H1 (cell line): ENCODE data around the gene CPSF4. TPM values are rescaled to one million over a fixed set of nuclear protein-coding genes. Genes with fewer than 3 reads are reported as not detected.

Experiments
- BACH1 ChIP-seq: IDR thresholded peaks from 2 replicates; pipeline ENCODE4 v1.6.1; 2012; ENCODE audit warnings: low read length, improper control_type of control experiment
- BRCA1 ChIP-seq: IDR thresholded peaks from 2 replicates; pipeline ENCODE4 v1.6.1; 2012; ENCODE audit warnings: low read depth, low read length, improper control_type of control experiment
- CBX8 ChIP-seq: fragments of 300-800, 300-1000 bp; sonication (generic); IDR thresholded peaks from 2 replicates; pipeline ENCODE4 v1.7.1; 2016; ENCODE audit warnings: low read depth, low read length, borderline replicate concordance
- CHD2 ChIP-seq: IDR thresholded peaks from 2 replicates; pipeline ENCODE4 v1.6.1; 2012; ENCODE audit warnings: low read length, improper control_type of control experiment
- HDAC2 ChIP-seq, 2 experiments: fragments of 300-600 bp in 1 of 2; sonication (generic) in 1 of 2; IDR thresholded peaks; 2 replicates each; pipeline ENCODE4 v1.6.1; 2011 to 2012; ENCODE audit warnings: low read depth in 2 of 2, low read length in 2 of 2, mild to moderate bottlenecking in 2 of 2, moderate library complexity in 2 of 2, borderline replicate concordance in 1 of 2, inconsistent platforms in 1 of 2
- JUN ChIP-seq: IDR thresholded peaks from 2 replicates; pipeline ENCODE4 v1.6.1; 2011; ENCODE audit warnings: low read depth, mild to moderate bottlenecking, improper control_type of control experiment, low read length
- JUND ChIP-seq: IDR thresholded peaks from 2 replicates; pipeline ENCODE4 v1.6.1; 2011; ENCODE audit warnings: mild to moderate bottlenecking, improper control_type of control experiment, low read length
- KDM5A ChIP-seq: fragments of 200-600 bp; IDR thresholded peaks from 2 replicates; pipeline ENCODE4 v1.7.1; 2012; ENCODE audit warnings: mild to moderate bottlenecking, low read length, inconsistent platforms, mixed read lengths
- POU5F1 ChIP-seq: IDR thresholded peaks from 2 replicates; pipeline ENCODE4 v1.6.1; 2011; ENCODE audit warnings: low read depth, mild to moderate bottlenecking, low read length, moderate library complexity
- RFX5 ChIP-seq: IDR thresholded peaks from 2 replicates; pipeline ENCODE4 v1.6.1; 2011; ENCODE audit warnings: low read depth, low read length, improper control_type of control experiment, borderline replicate concordance
- SAP30 ChIP-seq: fragments of 300-600 bp; sonication (generic); IDR thresholded peaks from 2 replicates; pipeline ENCODE4 v1.7.1; 2012; ENCODE audit warnings: low read length, moderate library complexity, mild to moderate bottlenecking, inconsistent platforms; ENCODE audit not compliant: insufficient read depth, insufficient replicate concordance
- SIN3A ChIP-seq, 2 experiments: IDR thresholded peaks in 1 of 2; conservative IDR thresholded peaks in 1 of 2; 2 replicates each; pipeline ENCODE4 v1.6.1; 2011 to 2012; ENCODE audit warnings: low read length in 2 of 2, improper control_type of control experiment in 1 of 2, low read depth in 1 of 2, mild to moderate bottlenecking in 1 of 2
- SIX5 ChIP-seq: IDR thresholded peaks from 2 replicates; pipeline ENCODE4 v1.6.1; 2011; ENCODE audit warnings: mild to moderate bottlenecking, low read depth, low read length
- SP1 ChIP-seq: IDR thresholded peaks from 2 replicates; pipeline ENCODE4 v1.6.1; 2011; ENCODE audit warnings: low read depth, low read length
- SP2 ChIP-seq: IDR thresholded peaks from 2 replicates; pipeline ENCODE4 v1.6.1; 2012; ENCODE audit warnings: mild to moderate bottlenecking, low read length, inconsistent platforms
- SP4 ChIP-seq: IDR thresholded peaks from 2 replicates; pipeline ENCODE4 v1.6.1; 2012; ENCODE audit warnings: low read length, inconsistent platforms
- SUZ12 ChIP-seq: fragments of 200-600 bp; sonication (generic); IDR thresholded peaks from 2 replicates; pipeline ENCODE4 v1.6.1; 2012; ENCODE audit warnings: mild to moderate bottlenecking, inconsistent platforms, low read length, moderate library complexity, mixed read lengths
- TAF1 ChIP-seq: IDR thresholded peaks from 2 replicates; pipeline ENCODE4 v1.6.1; 2011; ENCODE audit warnings: mild to moderate bottlenecking, low read depth, low read length
- TAF7 ChIP-seq: optimal IDR thresholded peaks from 2 replicates; pipeline ENCODE3; 2011; ENCODE audit warnings: low read depth, mild to moderate bottlenecking, inconsistent platforms, low read length, moderate library complexity, borderline replicate concordance
- TEAD4 ChIP-seq: IDR thresholded peaks from 2 replicates; pipeline ENCODE4 v1.6.1; 2012; ENCODE audit warnings: low read depth, low read length, inconsistent platforms, mixed read lengths
- ZNF274 ChIP-seq: IDR thresholded peaks from 2 replicates; pipeline ENCODE4 v1.7.0; 2012; ENCODE audit warnings: low read length, borderline replicate concordance; ENCODE audit errors: extremely low read depth
- polyA plus RNA-seq, 7 experiments: library from polyadenylated mRNA; depleted of rRNA in 3 of 7; stranded (reverse) in 5 of 7; unstranded in 2 of 7; fragments of >200 nt in 5 of 7; fragments of 200-250 nt in 2 of 7; gene quantifications; 1 replicate in 5 of 7; 2 replicates in 1 of 7; 4 replicates in 1 of 7; pipeline versions ENCODE4 v1.2.1 to v1.2.3, GENCODE V29; 2011 to 2013; ENCODE audit warnings: missing spikeins in 2 of 7, mixed read lengths in 2 of 7
- total RNA-seq: library from RNA; stranded (reverse); fragmentation: NEBNext Ultra II Directional; extraction: Animal tissue kit (Norgen Biotek cat#: 25700); gene quantifications from 2 replicates; pipeline ENCODE4 v1.2.1, GENCODE V29; 2021
- TF ChIP-seq, protein P1 (sequence below): IDR thresholded peaks from 2 replicates; pipeline ENCODE4 v1.6.1; 2011; ENCODE audit warnings: low read length, improper control_type of control experiment

CPSF4 gene
- total and polyA plus RNA-seq, 2 of the 8 experiments (the other 6 are each of a cell fraction or from before 2014, with no cell fraction given): 77.5 to 103 TPM

DNA sequence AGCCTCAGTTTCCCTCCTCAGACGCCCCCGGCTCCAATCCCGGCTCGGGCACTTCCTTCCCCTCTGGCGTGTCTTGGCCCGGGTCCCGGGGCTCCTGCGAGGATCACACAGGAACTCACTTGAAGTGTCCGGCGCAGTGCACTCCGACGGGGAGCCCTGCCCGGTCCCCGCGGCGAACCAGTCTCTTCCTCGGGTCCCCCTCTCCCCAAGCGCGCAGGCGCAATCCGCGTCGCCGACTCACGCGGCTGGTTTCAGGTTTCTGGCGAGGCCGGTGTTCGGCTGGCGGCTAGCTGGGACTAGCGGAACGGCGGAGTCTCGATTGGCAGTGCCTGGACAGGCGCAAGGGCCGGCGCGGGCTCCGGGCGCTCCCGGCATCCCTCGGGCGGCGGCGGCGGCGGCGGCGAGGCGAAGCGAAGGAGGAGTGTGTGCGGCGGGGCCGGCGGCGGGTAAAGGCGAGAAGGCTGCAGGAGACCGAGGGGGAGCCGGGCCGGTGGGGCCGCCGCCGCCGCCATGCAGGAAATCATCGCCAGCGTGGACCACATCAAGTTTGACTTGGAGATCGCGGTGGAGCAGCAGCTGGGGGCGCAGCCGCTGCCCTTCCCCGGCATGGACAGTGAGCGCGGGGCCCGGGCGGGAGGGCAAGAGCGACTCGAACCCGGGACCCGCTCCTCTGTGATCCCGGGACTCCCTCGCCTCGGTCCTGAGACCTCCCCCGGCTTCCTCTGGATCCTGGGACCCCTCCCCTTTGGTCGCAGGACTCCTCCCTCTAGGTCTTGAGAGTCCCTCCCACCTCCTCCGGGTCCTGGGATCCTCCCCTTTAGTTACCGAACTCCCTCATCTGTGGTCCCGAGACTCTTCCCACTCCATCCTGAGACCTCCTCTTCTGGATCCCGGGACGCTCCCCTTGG, at the start of gene CPSF4, which contains the start of gene PTCD1 (continued):
- TF ChIP-seq, protein P1, sequence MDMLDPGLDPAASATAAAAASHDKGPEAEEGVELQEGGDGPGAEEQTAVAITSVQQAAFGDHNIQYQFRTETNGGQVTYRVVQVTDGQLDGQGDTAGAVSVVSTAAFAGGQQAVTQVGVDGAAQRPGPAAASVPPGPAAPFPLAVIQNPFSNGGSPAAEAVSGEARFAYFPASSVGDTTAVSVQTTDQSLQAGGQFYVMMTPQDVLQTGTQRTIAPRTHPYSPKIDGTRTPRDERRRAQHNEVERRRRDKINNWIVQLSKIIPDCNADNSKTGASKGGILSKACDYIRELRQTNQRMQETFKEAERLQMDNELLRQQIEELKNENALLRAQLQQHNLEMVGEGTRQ: no peak
- TF ChIP-seq RFX5 (no peak), BRCA1 (no peak), CBX8 (no peak), SP1 (peak; percentile 13; the same call in 1 of the 2 replicates), SIN3A (conservative IDR thresholded peaks at IDR 0.05 in 1 of 2, IDR thresholded peaks at IDR 0.05 in 1 of 2; ENCODE audit: low read depth in 1 of 2, low read length in 2 of 2) (peak in 1 of 2 experiments; percentile 81; a peak in 1 of 4 replicates), SP4 (0 out of 2 replicates have a peak, but pooled peaks have one; percentile 27), JUN (no peak), HDAC2 (IDR thresholded peaks at IDR 0.05; ENCODE audit: borderline replicate concordance in 1 of 2, low read depth in 2 of 2, low read length in 2 of 2) (0 out of 4 replicates have a peak, but pooled peaks of 1 of the 2 experiments have one; percentile 54), TAF7 (peak; percentile 38), CHD2 (no peak), TAF1 (peak; percentile 81), SAP30 (no peak), TEAD4 (no peak), ZNF274 (no peak), SIX5 (peak; percentile 44; the same call in 1 of the 2 replicates), SP2 (no peak), JUND (no peak), BACH1 (no peak), SUZ12 (no peak), KDM5A (no peak; the same call in 1 of the 2 replicates), POU5F1 (no peak)
